GM12875 (cell line): ENCODE measurements around the gene JMJD6.

Source experiments
- H3K4me3 ChIP-seq: one replicate; pipeline ENCODE4 v1.5.1; 2011; ENCODE audit warnings: low read depth, low read length, control low read depth
- TF ChIP-seq, protein P1 (sequence below): IDR thresholded peaks from 2 replicates; pipeline ENCODE4 v1.5.1; 2011; ENCODE audit warnings: low read depth, mild to moderate bottlenecking, control low read depth, inconsistent platforms, low read length, moderate library complexity, borderline replicate concordance; ENCODE audit not compliant: insufficient read depth

JMJD6 gene

DNA sequence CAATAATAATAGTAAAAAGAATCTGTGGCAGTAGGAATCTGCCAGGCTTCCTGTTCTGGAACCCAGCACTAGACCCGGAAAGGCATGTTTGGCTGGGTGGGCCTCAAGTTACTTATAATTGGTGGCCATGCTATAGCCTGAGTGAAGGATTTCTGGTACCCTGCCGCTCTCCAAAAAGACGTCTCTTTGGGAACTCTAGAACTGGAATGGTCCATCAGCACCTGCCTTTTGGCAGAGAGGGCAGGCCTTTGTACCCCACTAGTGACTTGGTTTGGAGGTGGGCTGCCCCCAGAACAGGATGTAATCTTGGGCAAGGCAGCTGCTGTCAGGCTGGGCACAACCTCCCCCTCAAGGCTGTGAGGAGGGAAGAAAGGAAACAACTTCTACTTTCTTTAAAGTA is 53.5 kb downstream of the JMJD6 start:
- H3K4me3 ChIP-seq = no peak overlapping the region
- TF ChIP-seq, protein P1, sequence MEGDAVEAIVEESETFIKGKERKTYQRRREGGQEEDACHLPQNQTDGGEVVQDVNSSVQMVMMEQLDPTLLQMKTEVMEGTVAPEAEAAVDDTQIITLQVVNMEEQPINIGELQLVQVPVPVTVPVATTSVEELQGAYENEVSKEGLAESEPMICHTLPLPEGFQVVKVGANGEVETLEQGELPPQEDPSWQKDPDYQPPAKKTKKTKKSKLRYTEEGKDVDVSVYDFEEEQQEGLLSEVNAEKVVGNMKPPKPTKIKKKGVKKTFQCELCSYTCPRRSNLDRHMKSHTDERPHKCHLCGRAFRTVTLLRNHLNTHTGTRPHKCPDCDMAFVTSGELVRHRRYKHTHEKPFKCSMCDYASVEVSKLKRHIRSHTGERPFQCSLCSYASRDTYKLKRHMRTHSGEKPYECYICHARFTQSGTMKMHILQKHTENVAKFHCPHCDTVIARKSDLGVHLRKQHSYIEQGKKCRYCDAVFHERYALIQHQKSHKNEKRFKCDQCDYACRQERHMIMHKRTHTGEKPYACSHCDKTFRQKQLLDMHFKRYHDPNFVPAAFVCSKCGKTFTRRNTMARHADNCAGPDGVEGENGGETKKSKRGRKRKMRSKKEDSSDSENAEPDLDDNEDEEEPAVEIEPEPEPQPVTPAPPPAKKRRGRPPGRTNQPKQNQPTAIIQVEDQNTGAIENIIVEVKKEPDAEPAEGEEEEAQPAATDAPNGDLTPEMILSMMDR = no peak

DNA sequence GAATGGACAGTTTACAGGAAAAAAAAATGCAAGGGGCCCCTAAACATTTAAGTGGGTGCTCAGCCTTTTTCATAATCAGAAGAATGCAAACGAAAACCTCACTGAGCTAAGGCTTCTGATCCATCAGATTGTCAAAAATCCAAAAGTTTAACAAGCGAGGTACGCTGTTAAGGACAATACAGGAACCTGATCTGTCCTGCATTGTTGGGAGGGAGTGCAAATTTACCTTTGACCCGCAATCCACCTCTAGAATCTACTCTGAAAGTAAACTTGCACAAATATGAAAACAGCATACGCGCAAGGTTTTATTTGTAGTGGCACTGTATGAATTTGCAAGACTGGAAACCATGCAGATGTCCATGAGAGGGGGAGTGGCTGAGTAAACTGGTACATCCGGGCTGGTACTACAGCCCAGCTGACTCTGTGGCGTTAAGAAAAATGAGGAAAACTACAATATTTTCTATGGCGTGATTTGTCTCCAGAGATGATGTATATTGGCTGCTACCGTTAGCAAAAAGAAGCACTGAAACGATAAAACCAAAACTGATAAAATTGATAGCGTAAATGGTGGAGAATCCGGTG is 54.0 kb downstream of the JMJD6 start:
- TF ChIP-seq, protein P1 = no peak
- H3K4me3 ChIP-seq = peak overlapping the region; percentile 45

- H3K4me3 ChIP-seq = peak overlapping the region; percentile 45
- TF ChIP-seq, protein P1 = no peak
Measured at GRCh38 chr17:76671912-76672262, 54.5 kb downstream of the JMJD6 start.

GRCh38 chr17:76671123-76671911 is 55.1 kb downstream of the JMJD6 start:
- peak overlapping the region; percentile 45 for H3K4me3 ChIP-seq
- TF ChIP-seq, protein P1 = no peak

DNA sequence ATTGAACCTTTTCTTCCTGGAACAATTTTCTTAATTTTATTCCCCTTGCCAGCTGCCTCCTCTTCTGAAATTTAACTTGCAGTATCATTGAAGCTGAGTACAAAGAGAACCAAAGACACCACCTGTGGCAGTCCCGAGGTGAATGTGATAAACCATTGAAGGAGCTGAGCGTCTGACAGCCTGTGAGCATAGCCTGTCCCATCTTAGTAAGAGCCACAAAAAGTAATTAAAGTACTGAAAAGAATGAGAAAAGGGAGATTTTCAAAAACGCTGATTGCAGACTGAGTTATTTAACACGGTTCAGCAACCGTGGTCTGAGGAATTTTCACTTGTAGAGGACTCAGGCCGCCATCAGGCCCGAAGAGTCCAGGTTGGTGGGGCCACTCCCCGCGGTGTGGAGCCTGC is 55.7 kb downstream of the JMJD6 start:
- TF ChIP-seq, protein P1 = no peak
- no peak overlapping the region for H3K4me3 ChIP-seq

- no peak overlapping the region for H3K4me3 ChIP-seq
- TF ChIP-seq, protein P1 = no peak
Measured at GRCh38 chr17:76670020-76670717, 56.2 kb downstream of the JMJD6 start.
